Upper lobe of left lung (tissue), 4 donors: Measurements from ENCODE around the gene TMCO2.

ENCODE experiments used
- CTCF ChIP-seq, 6 experiments: fragments of 450-650 bp in 4 of 6; fragments of 200-600 bp in 2 of 6; sonication (generic) in 2 of 6; IDR thresholded peaks; one replicate each; pipeline ENCODE4 v1.5.1; 2016 to 2019; ENCODE audit warnings: antibody characterized with exemption in 6 of 6
- POLR2A ChIP-seq, 4 donors: fragments of 450-650 bp; IDR thresholded peaks; one replicate each; pipeline ENCODE4 v1.5.1; 2016 to 2017; ENCODE audit warnings: antibody characterized with exemption in 4 of 4, mild to moderate bottlenecking in 2 of 4

GRCh38 chr1:40300651-40301050 lies 52.9 kb downstream of the TMCO2 start:
- TF ChIP-seq CTCF (IDR thresholded peaks at IDR 0.05) (no peak), POLR2A (IDR thresholded peaks at IDR 0.05) (no peak)
